Parathyroid adenoma (tissue), 2 donors: Measurements from ENCODE around the gene WDSUB1.

Experiments used
- H2AFZ ChIP-seq: fragments of 300-600 bp; sonication (generic); one replicate; pipeline ENCODE4 v1.7.0; 2017; ENCODE audit warnings: antibody characterized with exemption, mild to moderate bottlenecking
- H3K27ac ChIP-seq: fragments of 300-600 bp; sonication (generic); one replicate; pipeline ENCODE4 v1.7.0; 2017
- H3K27me3 ChIP-seq: fragments of 300-600 bp; sonication (generic); one replicate; pipeline ENCODE4 v1.7.0; 2017; ENCODE audit warnings: low read length; ENCODE audit not compliant: control insufficient read depth, insufficient read depth
- H3K36me3 ChIP-seq: fragments of 300-600 bp; sonication (generic); one replicate; pipeline ENCODE4 v1.7.0; 2017; ENCODE audit warnings: low read length; ENCODE audit not compliant: control insufficient read depth, insufficient read depth
- H3K4me1 ChIP-seq: fragments of 300-600 bp; sonication (generic); one replicate; pipeline ENCODE4 v1.7.0; 2017; ENCODE audit warnings: control low read depth
- H3K4me2 ChIP-seq: fragments of 300-600 bp; sonication (generic); one replicate; pipeline ENCODE4 v1.7.0; 2017; ENCODE audit warnings: low read length
- H3K4me3 ChIP-seq: fragments of 300-600 bp; sonication (generic); one replicate; pipeline ENCODE4 v1.7.0; 2017; ENCODE audit warnings: low read depth, low read length
- H3K79me2 ChIP-seq: fragments of 300-600 bp; sonication (generic); one replicate; pipeline ENCODE4 v1.7.0; 2017; ENCODE audit warnings: control low read depth
- H3K9ac ChIP-seq: fragments of 300-600 bp; sonication (generic); one replicate; pipeline ENCODE4 v1.7.0; 2017; ENCODE audit warnings: mild to moderate bottlenecking
- H3K9me3 ChIP-seq: fragments of 300-600 bp; sonication (generic); one replicate; pipeline ENCODE4 v1.7.0; 2017; ENCODE audit warnings: low read length; ENCODE audit not compliant: control insufficient read depth
- TF ChIP-seq, protein P1 (sequence below): fragments of 300-600 bp; sonication (generic); IDR thresholded peaks from one replicate; pipeline ENCODE4 v1.7.0; 2017; ENCODE audit warnings: antibody characterized with exemption, mild to moderate bottlenecking
- donor health status: primary hyperparathyroidism.

Gene WDSUB1

DNA sequence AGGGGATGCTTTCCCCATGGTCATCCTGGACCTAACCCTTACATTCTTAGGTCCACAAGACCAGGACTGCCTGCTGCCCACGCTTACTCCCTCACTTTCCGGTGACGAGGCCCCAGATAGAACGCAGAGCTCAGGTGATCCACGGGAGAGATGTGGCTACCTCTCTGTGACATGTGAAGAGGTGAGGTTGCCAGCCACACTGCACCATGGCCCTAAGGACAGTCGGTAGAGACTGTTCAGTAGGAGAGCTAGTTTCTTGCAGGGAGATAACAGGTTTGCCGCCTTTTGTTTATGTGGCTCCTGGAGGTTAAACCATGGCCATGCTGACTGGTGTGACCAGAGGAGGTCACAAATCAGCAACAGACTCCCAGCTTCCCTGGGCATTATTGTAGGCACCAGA is 71.4 kb downstream of the WDSUB1 start:
- no peaks in the 10 kb centered on the region for H3K79me2 ChIP-seq
- H3K27me3 ChIP-seq: no peaks in the 10 kb centered on the region
- no peak overlapping the region for H3K4me3 ChIP-seq
- H3K4me1 ChIP-seq: peaks cover 3% of the 10 kb centered on the region
- no peak overlapping the region for H3K4me2 ChIP-seq
- no peaks in the 10 kb centered on the region for H3K9me3 ChIP-seq
- TF ChIP-seq, protein P1, sequence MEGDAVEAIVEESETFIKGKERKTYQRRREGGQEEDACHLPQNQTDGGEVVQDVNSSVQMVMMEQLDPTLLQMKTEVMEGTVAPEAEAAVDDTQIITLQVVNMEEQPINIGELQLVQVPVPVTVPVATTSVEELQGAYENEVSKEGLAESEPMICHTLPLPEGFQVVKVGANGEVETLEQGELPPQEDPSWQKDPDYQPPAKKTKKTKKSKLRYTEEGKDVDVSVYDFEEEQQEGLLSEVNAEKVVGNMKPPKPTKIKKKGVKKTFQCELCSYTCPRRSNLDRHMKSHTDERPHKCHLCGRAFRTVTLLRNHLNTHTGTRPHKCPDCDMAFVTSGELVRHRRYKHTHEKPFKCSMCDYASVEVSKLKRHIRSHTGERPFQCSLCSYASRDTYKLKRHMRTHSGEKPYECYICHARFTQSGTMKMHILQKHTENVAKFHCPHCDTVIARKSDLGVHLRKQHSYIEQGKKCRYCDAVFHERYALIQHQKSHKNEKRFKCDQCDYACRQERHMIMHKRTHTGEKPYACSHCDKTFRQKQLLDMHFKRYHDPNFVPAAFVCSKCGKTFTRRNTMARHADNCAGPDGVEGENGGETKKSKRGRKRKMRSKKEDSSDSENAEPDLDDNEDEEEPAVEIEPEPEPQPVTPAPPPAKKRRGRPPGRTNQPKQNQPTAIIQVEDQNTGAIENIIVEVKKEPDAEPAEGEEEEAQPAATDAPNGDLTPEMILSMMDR: no peak
- H3K36me3 ChIP-seq: no peaks in the 10 kb centered on the region
- H3K27ac ChIP-seq: no peak overlapping the region
- H3K9ac ChIP-seq: no peak overlapping the region
- H2AFZ ChIP-seq: no peak overlapping the region

DNA sequence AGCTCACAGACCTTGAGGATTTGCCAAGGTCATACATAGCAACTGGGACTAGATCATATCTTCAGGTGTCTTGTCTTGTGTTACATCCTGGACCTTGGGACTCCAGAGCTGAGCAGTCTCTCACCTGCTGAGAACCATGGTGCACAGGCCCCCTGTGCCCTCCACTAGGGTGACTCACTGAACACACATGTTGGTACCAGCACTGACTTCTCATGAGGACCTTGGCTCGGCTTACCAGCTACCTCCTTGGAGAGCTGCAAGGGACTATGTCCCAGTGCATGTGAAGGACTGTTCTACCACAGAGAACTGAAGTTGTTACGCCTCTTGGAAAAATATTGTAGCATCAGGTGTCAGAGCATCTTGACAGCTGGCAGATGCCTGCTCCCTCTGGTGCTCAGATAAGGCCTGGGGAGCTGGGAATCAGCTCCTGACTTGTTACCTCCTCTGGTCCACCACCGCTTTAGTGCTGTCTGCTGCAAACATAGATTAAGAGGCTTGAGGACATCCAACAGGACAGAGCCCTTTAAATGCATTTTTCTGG is 72.1 kb downstream of the WDSUB1 start:
- Histone ChIP-seq H3K27me3 (no peaks in the 10 kb centered on the region), H3K79me2 (no peaks in the 10 kb centered on the region), H3K27ac (no peak overlapping the region), H3K4me3 (no peak overlapping the region), H3K4me2 (no peak overlapping the region), H3K4me1 (peaks cover 3% of the 10 kb centered on the region), H3K9ac (no peak overlapping the region), H3K36me3 (no peaks in the 10 kb centered on the region), H2AFZ (no peak overlapping the region), H3K9me3 (no peaks in the 10 kb centered on the region)
- TF ChIP-seq, protein P1: no peak

DNA sequence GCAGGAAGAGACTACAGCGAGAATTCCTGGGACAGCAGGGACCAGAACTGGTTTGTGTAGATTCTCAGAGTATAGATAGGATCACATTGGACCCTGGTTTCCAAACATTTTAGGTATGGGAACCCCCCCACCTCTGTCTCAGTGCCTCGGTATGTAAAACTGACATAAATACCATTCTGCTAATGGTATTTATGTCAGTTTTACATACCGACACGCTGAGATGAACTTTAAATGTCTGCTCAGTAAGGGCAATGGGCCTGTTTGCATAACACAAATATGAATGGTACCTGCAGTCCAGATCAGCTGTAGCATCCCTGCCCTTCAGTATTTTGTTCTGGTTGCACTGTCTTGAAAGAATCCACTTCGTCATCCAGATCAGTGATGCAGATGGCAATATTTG is 73.2 kb downstream of the WDSUB1 start:
- Histone ChIP-seq H3K9ac (no peak overlapping the region), H3K4me1 (peaks cover 3% of the 10 kb centered on the region), H3K4me3 (no peak overlapping the region), H2AFZ (no peak overlapping the region), H3K27ac (no peak overlapping the region), H3K79me2 (no peaks in the 10 kb centered on the region), H3K27me3 (no peaks in the 10 kb centered on the region), H3K4me2 (no peak overlapping the region), H3K9me3 (no peaks in the 10 kb centered on the region), H3K36me3 (no peaks in the 10 kb centered on the region)
- TF ChIP-seq, protein P1: no peak

DNA sequence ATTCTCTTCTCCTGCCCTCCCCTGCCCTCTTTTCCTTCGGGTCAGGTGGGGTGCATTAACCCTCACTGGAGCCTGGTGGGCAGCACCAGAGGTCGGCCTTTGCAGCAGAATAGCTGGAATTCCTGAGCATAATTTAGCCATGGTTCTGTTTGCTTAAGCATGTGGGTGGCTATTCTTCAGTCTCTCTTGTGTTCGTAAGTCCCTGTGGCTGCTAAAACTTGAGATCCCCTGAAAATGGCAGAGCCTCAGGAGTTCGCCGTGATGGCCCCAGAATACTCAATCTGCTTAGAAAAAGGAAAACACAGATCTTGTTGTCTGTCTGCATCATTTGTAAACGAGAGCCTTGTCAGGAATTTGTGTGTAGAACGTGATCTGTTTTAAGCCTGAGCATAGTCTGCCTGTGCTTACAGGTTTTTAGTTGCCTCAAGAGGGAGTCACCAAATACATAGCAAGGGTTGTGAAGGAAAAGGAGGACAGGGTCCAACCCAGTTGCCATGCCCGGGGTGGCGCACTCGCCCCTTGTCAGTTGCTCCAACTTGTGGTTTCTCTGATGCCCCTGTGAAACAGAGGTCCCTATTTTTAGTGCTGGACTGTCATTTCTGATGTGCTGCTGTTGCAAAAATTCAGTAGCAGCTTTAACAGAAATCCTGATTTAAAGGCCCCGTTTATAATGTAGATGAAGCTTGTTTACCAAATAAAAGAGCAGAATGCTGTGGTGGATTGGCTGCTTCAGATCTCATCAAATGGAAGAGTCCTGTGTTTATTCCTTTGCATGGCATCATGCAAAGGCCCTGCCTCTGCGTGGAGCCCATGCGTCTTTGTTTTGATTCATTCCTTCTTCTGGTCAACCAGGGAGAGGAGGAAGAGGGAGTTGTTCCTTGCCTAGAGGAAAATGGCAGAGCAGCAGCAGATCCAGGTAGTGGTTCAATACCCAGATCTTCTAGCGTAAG is 74.8 kb downstream of the WDSUB1 start:
- no peak overlapping the region for H3K4me3 ChIP-seq
- H3K27ac ChIP-seq: no peak overlapping the region
- H3K79me2 ChIP-seq: no peaks in the 10 kb centered on the region
- no peaks in the 10 kb centered on the region for H3K36me3 ChIP-seq
- H3K4me2 ChIP-seq: no peak overlapping the region
- TF ChIP-seq, protein P1: no peak
- no peak overlapping the region for H2AFZ ChIP-seq
- H3K4me1 ChIP-seq: peaks cover 3% of the 10 kb centered on the region
- H3K27me3 ChIP-seq: no peaks in the 10 kb centered on the region
- H3K9me3 ChIP-seq: no peaks in the 10 kb centered on the region
- H3K9ac ChIP-seq: no peak overlapping the region
